K562 (cell line): Measurements from ENCODE around the gene PRELID2. TPM values are rescaled to one million over a fixed set of nuclear protein-coding genes. Genes with fewer than 3 reads are reported as not detected.
A peak's percentile ranks its signal among the peaks of the same experiment; 100 is the strongest.

Experiments used
- ATAC-seq: fragments of 200-7000 bp; cut with Tn5 transposase; 3 replicates; pipeline ENCODE4 v1.9.1; 2020; ENCODE audit warnings: moderate library complexity
- BruUV-seq: library from RNA; stranded (reverse); fragments of 400-500 nt; replicated peaks from 2 replicates; lab custom pipeline; 2021; lab: Mats Ljungman, UMichigan
- CTCF ChIA-PET: fragments of 300-600 bp; formaldehyde crosslinking; extraction: SDS; loops from one replicate; lab custom pipeline; 2021; ENCODE audit warnings: low intra/inter-chr PET ratio; lab: Yijun Ruan, JAX
- POLR2A ChIA-PET: fragments of 300-600, 350-650 bp; sonication (Branson Sonifier 250); formaldehyde crosslinking; extraction: SDS; loops from one replicate; lab custom pipeline; 2021; ENCODE audit warnings: antibody characterized with exemption, inconsistent platforms; lab: Yijun Ruan, JAX
- DNase-seq, 4 experiments: peaks; one replicate each; pipeline versions ENCODE4 v3.0.0 to v3.0.0-alpha.2; 2011 to 2018; ENCODE audit warnings: low spot score in 3 of 4, mixed read lengths in 3 of 4; ENCODE audit errors: extremely low read depth in 1 of 4
- FAIRE-seq: peaks from 2 replicates; lab custom pipeline; 2011; peaks lifted over from hg19 to GRCh38; lab: Jason Lieb, UNC
- H2AFZ ChIP-seq: 2 replicates; pipeline ENCODE4 v1.6.0; 2011; ENCODE audit warnings: low read depth, low read length, control low read depth, inconsistent platforms
- H3K27ac ChIP-seq: fragments of 200-600 bp; 3 replicates; pipeline ENCODE4 v1.8.0; 2011; ENCODE audit warnings: low read depth, mild to moderate bottlenecking, control low read depth, inconsistent platforms, low read length, moderate library complexity, mixed read lengths; ENCODE audit errors: extremely low read depth
- H3K27me3 ChIP-seq, 2 experiments: fragments of 300-600 bp in 1 of 2; 2 replicates in 1 of 2; 3 replicates in 1 of 2; pipeline versions ENCODE4 v1.6.0 to v1.8.0; 2011; ENCODE audit warnings: inconsistent platforms in 2 of 2, low read length in 2 of 2, mild to moderate bottlenecking in 1 of 2, mixed read lengths in 1 of 2, moderate library complexity in 1 of 2; ENCODE audit not compliant: control insufficient read depth in 2 of 2, insufficient read depth in 2 of 2
- H3K36me3 ChIP-seq: fragments of 300-600 bp; 3 replicates; pipeline ENCODE4 v1.8.0; 2011; ENCODE audit warnings: mild to moderate bottlenecking, low read length, inconsistent platforms; ENCODE audit not compliant: control insufficient read depth, insufficient read depth
- H3K4me1 ChIP-seq, 2 experiments: fragments of 200-600 bp in 1 of 2; replicated peaks in 1 of 2; 2 replicates in 1 of 2; 3 replicates in 1 of 2; pipeline versions ENCODE4 v1.5.1 to v1.8.0; 2011; ENCODE audit warnings: inconsistent platforms in 2 of 2, low read length in 2 of 2, mild to moderate bottlenecking in 1 of 2, mixed read lengths in 1 of 2, moderate library complexity in 1 of 2; ENCODE audit not compliant: control insufficient read depth in 2 of 2, insufficient read depth in 2 of 2
- H3K4me2 ChIP-seq: 2 replicates; pipeline ENCODE4 v1.6.1; 2011; ENCODE audit warnings: low read length, control low read depth, inconsistent platforms, mixed read lengths; ENCODE audit not compliant: insufficient read depth
- H3K4me3 ChIP-seq: fragments of 200-600 bp; sonication (generic), shearing (Covaris generic); 2 replicates; pipeline ENCODE4 v1.5.1; 2016; ENCODE audit warnings: control low read depth, inconsistent platforms
- H3K79me2 ChIP-seq: fragments of 200-600 bp; 3 replicates; pipeline ENCODE4 v1.8.0; 2011; ENCODE audit warnings: low read length, inconsistent platforms; ENCODE audit not compliant: control insufficient read depth, insufficient read depth
- H3K9ac ChIP-seq, 2 experiments: 2 replicates each; pipeline versions ENCODE4 v1.6.0 to v1.6.1; 2011; ENCODE audit warnings: low read depth in 2 of 2, low read length in 2 of 2, control low read depth in 1 of 2, inconsistent platforms in 1 of 2, mild to moderate bottlenecking in 1 of 2, mixed read lengths in 1 of 2; ENCODE audit not compliant: insufficient read depth in 1 of 2
- H3K9me1 ChIP-seq: one replicate; pipeline ENCODE4 v1.6.0; 2011; ENCODE audit warnings: inconsistent platforms, mild to moderate bottlenecking, low read length, moderate library complexity; ENCODE audit not compliant: control insufficient read depth, insufficient read depth
- H3K9me3 ChIP-seq: replicated peaks from 2 replicates; pipeline ENCODE4 v1.5.1; 2011; ENCODE audit warnings: low read depth, low read length, inconsistent platforms; ENCODE audit not compliant: control insufficient read depth, insufficient read depth
- H4K20me1 ChIP-seq: replicated peaks from 2 replicates; pipeline ENCODE4 v1.6.1; 2011; ENCODE audit warnings: low read length, inconsistent platforms, mixed read lengths; ENCODE audit not compliant: control insufficient read depth, insufficient read depth
- CBX3 ChIP-seq, 2 experiments: IDR thresholded peaks; 1 replicate in 1 of 2; 2 replicates in 1 of 2; pipeline ENCODE4 v1.6.1; 2012; ENCODE audit warnings: inconsistent platforms in 2 of 2, low read length in 2 of 2, borderline replicate concordance in 1 of 2, control low read depth in 1 of 2
- CEBPB ChIP-seq: fragments of 450-650 bp; IDR thresholded peaks from 2 replicates; pipeline ENCODE4 v1.6.1; 2016; ENCODE audit warnings: missing genetic modification characterization, missing compliant biosample characterization
- CEBPG ChIP-seq, 3 experiments: fragments of 200-800 bp in 1 of 3; sonication (Bioruptor generic) in 1 of 3; sonication (generic) in 1 of 3; formaldehyde crosslinking in 1 of 3; IDR thresholded peaks in 2 of 3; conservative IDR thresholded peaks in 1 of 3; 2 replicates each; pipeline versions ENCODE4 v1.6.1 to v1.8.0; 2016 to 2022; ENCODE audit warnings: missing compliant biosample characterization in 2 of 3, missing genetic modification characterization in 2 of 3, mild to moderate bottlenecking in 1 of 3, missing genetic modification reagents in 1 of 3
- CREB1 ChIP-seq, 2 experiments: sonication (generic) in 1 of 2; formaldehyde crosslinking in 1 of 2; IDR thresholded peaks; 2 replicates each; pipeline versions ENCODE4 v1.6.1 to v1.8.0; 2012 to 2022; ENCODE audit warnings: inconsistent platforms in 1 of 2, mild to moderate bottlenecking in 1 of 2, missing genetic modification reagents in 1 of 2, moderate library complexity in 1 of 2
- DDX20 ChIP-seq: fragments of 450-650 bp; IDR thresholded peaks from 2 replicates; pipeline ENCODE4 v1.6.1; 2016; ENCODE audit warnings: missing genetic modification characterization, low read depth, mild to moderate bottlenecking, missing compliant biosample characterization, moderate library complexity
- EZH2 ChIP-seq: IDR thresholded peaks from 2 replicates; pipeline ENCODE4 v1.6.1; 2012; ENCODE audit warnings: low read depth, mild to moderate bottlenecking, inconsistent platforms, low read length, borderline replicate concordance
- SP2 ChIP-seq: IDR thresholded peaks from 2 replicates; pipeline ENCODE4 v1.6.1; 2011; ENCODE audit warnings: mild to moderate bottlenecking, low read depth, low read length, moderate library complexity; ENCODE audit not compliant: poor library complexity, severe bottlenecking; ENCODE audit errors: extremely low read depth
- ZNF197 ChIP-seq: fragments of 200-800 bp; sonication (Bioruptor generic); IDR thresholded peaks from 2 replicates; pipeline ENCODE4 v1.6.1; 2016; ENCODE audit warnings: low read depth, missing genetic modification characterization, missing compliant biosample characterization
- ZNF551 ChIP-seq: fragments of 250-450 bp; sonication (Bioruptor Pico); IDR thresholded peaks from 2 replicates; pipeline ENCODE4 v1.5.0; 2021; ENCODE audit warnings: mild to moderate bottlenecking, moderate library complexity
- WGBS: fragments of 100-300 bp; shearing (Covaris generic); methylation state at CpG from one replicate; pipeline ENCODE4 v1.1.6; 2016; ENCODE audit warnings: low coverage, mixed read lengths; ENCODE audit not compliant: insufficient coverage; ENCODE audit errors: missing lambda C conversion rate; 5-methylcytosine and 5-hydroxymethylcytosine counted together
- in situ Hi-C: fragments of 300-500 bp; cut with MboI; formaldehyde crosslinking; loops from 4 replicates; pipeline ENCODE4 v1.15.0; 2018; ENCODE audit warnings: inconsistent platforms, mixed read lengths
- intact Hi-C: fragments of 100-400 bp; cut with micrococcal nuclease; formaldehyde crosslinking; loops from 2 replicates; pipeline ENCODE4 v1.14.2; 2022
- polyA plus RNA-seq, 8 experiments: library from polyadenylated mRNA; depleted of rRNA in 4 of 8; stranded (reverse) in 5 of 8; unstranded in 3 of 8; fragments of >200 nt; fragmentation: Nextera tagmentation in 2 of 8; fragmentation: Illumina TruSeq in 1 of 8; extraction: Ambion mirVana in 2 of 8; extraction: Trizol in 1 of 8; gene quantifications; 2 replicates each; pipeline versions ENCODE4 v1.2.1 to v1.2.3, GENCODE V29; 2011 to 2014; ENCODE audit warnings: inconsistent platforms in 1 of 8, missing spikeins in 1 of 8
- total RNA-seq, 7 experiments: library from RNA; depleted of rRNA in 6 of 7; stranded (reverse); fragments of >200 nt in 6 of 7; fragmentation: Illumina TruSeq in 2 of 7; extraction: Trizol in 2 of 7; gene quantifications; 2 replicates each; pipeline versions ENCODE4 v1.2.1 to v1.2.3, GENCODE V29; 2011 to 2021; ENCODE audit warnings: low replicate concordance in 1 of 7
- TF ChIP-seq, protein P1 (sequence below): fragments of 250-450 bp; sonication (Bioruptor Pico); IDR thresholded peaks from 2 replicates; pipeline ENCODE4 v1.4.0; 2020; ENCODE audit warnings: mild to moderate bottlenecking, moderate library complexity

PRELID2 gene
- total and polyA plus RNA-seq, 9 of the 15 experiments (the other 6 are each of a cell fraction or from before 2014, with no cell fraction given), result 6.4 to 68.2 (median 28.8) TPM

DNA sequence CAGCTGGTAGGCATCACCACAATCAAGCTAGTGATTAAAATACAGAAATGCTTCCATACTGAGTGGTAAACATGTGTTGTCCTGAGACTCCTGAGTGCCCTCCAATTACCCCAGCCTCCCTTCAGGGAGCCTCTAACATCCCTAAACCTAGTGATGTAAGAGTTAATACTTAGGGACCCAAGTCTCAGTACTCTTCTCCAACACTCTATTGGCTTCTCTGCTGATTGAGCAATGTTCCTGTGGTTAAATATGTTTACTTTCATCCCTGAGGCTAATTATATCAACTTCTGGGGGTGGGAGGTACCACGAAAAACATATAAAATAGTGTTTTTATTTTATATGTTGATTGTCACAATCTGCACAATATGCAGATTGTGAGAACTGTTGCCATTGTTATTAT lies 32.7 kb upstream of the PRELID2 start:
- intact Hi-C loops, result no loop called here
- Histone ChIP-seq H3K9ac (no peak overlapping the region), H3K9me3 (peaks cover 2% of the 10 kb centered on the region), H2AFZ (no peak overlapping the region), H3K27me3 (no peaks in the 10 kb centered on the region), H3K9me1 (no peaks in the 10 kb centered on the region), H3K4me3 (no peak overlapping the region), H3K36me3 (no peaks in the 10 kb centered on the region), H3K4me1 (no peaks in the 10 kb centered on the region), H3K79me2 (no peaks in the 10 kb centered on the region), H4K20me1 (no peaks in the 10 kb centered on the region), H3K4me2 (no peak overlapping the region), H3K27ac (no peak overlapping the region)
- no peak for ATAC-seq
- in situ Hi-C loops, result no loop called here
- POLR2A ChIA-PET, result interaction anchor here (1.5 kb wide), 1 partner anchor 9 kb away, joined by 3 read pairs; no protein-coding TSS in a partner anchor
- CTCF ChIA-PET, result no interaction called here
- FAIRE-seq, result no peak
- BruUV-seq, result no TSS peak
- no peak for DNase-seq
- WGBS, result 0% methylated on average over 1 of the region's 1 CpG
- TF ChIP-seq, protein P1, sequence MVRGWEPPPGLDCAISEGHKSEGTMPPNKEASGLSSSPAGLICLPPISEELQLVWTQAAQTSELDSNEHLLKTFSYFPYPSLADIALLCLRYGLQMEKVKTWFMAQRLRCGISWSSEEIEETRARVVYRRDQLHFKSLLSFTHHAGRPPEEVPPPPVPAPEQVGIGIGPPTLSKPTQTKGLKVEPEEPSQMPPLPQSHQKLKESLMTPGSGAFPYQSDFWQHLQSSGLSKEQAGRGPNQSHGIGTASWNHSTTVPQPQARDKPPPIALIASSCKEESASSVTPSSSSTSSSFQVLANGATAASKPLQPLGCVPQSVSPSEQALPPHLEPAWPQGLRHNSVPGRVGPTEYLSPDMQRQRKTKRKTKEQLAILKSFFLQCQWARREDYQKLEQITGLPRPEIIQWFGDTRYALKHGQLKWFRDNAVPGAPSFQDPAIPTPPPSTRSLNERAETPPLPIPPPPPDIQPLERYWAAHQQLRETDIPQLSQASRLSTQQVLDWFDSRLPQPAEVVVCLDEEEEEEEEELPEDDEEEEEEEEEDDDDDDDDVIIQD (CRISPR knock-in tag), result no peak
- TF ChIP-seq ZNF197 (CRISPR knock-in tag) (no peak), CEBPG (CRISPR knock-in tag; IDR thresholded peaks at IDR 0.05) (no peak), CEBPG (tag; conservative IDR thresholded peaks at IDR 0.05 in 1 of 2, IDR thresholded peaks at IDR 0.05 in 1 of 2) (peak in 1 of 2 experiments; percentile 67; a peak in 2 of 4 replicates), DDX20 (tag) (no peak), SP2 (no peak), CREB1 (IDR thresholded peaks at IDR 0.05) (no peak), CREB1 (CRISPR knock-in tag; IDR thresholded peaks at IDR 0.05) (no peak), CBX3 (IDR thresholded peaks at IDR 0.05; ENCODE audit: borderline replicate concordance in 1 of 2, low read length in 2 of 2) (no peak), EZH2 (no peak), ZNF551 (no peak), CEBPB (tag) (peak; percentile 61)
